ENCODE measurements around the gene GALNTL6.

GALNTL6 gene

DNA sequence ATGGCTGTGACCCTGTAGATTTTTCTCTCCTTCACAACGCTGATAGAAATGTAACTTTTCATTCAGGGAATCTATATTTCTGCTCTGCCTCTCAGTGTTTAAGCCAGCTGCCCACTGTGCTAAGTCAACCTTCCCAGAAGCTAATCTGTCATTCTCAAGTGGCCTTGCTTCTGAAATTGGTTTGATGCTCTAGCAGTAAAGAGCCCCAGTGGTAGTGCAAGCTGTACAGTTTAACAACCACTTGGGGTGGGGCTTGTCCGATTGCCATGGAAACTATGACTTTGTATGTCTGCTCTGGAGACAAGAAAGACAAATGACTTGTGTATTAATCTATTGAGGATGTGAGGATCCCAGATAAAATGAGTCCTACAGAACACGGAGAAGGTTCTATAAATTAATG lies 734.5 kb downstream of the GALNTL6 start:
- no peak overlapping the region for H3K27ac ChIP-seq
- TF ChIP-seq, protein P1, sequence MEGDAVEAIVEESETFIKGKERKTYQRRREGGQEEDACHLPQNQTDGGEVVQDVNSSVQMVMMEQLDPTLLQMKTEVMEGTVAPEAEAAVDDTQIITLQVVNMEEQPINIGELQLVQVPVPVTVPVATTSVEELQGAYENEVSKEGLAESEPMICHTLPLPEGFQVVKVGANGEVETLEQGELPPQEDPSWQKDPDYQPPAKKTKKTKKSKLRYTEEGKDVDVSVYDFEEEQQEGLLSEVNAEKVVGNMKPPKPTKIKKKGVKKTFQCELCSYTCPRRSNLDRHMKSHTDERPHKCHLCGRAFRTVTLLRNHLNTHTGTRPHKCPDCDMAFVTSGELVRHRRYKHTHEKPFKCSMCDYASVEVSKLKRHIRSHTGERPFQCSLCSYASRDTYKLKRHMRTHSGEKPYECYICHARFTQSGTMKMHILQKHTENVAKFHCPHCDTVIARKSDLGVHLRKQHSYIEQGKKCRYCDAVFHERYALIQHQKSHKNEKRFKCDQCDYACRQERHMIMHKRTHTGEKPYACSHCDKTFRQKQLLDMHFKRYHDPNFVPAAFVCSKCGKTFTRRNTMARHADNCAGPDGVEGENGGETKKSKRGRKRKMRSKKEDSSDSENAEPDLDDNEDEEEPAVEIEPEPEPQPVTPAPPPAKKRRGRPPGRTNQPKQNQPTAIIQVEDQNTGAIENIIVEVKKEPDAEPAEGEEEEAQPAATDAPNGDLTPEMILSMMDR (conservative IDR thresholded peaks at IDR 0.05), result no peak

DNA sequence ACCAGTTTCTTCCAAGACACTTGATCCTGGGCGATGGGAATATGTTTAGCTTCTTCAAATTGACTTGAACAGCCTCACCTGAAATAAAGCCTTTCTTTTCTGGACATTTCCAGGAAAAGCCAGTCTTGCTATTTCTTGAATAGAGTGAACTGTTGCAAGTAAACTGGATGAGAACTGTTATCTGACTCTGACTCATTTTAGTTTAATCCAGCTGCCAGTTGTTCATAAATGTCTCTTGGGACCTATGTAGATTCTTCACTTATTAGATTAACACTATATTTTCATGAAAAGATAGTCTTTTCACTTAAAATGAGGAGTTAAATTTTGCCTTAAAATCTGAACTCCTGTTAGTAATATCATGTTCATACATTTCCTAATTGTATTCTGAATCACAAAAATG lies 740.0 kb downstream of the GALNTL6 start:
- TF ChIP-seq, protein P1 (conservative IDR thresholded peaks at IDR 0.05), result no peak
- H3K27ac ChIP-seq, result no peak overlapping the region

DNA sequence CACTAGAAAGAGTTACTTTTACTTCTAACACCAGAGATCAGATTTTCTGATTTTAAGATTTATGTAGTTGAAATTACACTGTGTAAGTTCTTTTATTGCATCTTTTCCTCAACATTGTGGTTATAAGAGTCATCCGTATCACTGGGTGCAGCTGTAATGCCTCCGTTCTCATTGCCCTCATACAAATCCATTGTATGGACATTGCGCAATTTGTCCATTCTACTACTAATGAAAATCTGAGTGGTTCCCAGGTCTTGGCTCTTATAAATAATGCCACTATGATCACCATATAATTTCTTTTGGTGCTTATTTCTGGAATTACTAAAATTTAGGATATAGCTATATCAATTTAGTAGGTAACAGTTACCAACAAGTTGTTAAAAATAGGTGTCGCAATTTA lies 741.4 kb downstream of the GALNTL6 start:
- H3K27ac ChIP-seq, result no peak overlapping the region
- TF ChIP-seq, protein P1 (conservative IDR thresholded peaks at IDR 0.05), result no peak

DNA sequence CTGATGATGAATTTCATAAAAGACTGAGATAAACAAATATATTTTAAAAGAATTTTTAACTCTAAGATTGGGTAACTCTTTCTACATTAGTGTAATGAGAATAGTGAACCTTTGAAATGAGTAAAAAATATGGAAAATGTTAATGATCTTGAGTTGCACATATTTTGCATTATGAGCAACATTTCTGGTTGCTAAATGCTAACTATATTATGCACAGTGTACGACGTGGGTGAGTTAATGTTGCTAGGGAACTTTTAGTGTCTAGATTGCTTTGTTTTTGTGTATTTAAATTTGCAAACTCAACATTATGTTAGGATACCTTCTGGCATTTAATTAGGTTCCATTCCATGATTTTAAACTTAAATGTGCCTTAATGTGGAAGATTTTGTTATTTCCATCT lies 742.5 kb downstream of the GALNTL6 start:
- TF ChIP-seq, protein P1 (conservative IDR thresholded peaks at IDR 0.05), result no peak
- no peak overlapping the region for H3K27ac ChIP-seq

DNA sequence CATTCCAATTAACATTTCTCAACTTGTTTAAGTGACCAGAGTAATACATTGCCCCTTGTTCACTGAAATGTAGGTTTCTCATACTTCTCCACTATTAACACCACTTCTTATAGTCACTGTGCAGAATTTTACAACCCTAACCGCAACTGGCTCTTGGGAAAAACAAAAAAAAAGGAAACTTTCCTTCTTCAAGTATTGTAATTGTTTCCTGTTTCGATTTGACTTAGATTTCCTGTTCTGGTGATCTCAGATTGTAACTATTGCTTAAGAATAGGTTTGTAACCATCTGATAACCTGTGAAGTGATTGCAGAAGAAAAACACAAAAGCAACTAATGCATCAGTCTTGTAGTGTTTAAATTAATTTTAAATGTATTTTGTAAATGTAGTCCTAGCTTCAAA lies 760.7 kb downstream of the GALNTL6 start:
- TF ChIP-seq, protein P1 (conservative IDR thresholded peaks at IDR 0.05), result no peak

DNA sequence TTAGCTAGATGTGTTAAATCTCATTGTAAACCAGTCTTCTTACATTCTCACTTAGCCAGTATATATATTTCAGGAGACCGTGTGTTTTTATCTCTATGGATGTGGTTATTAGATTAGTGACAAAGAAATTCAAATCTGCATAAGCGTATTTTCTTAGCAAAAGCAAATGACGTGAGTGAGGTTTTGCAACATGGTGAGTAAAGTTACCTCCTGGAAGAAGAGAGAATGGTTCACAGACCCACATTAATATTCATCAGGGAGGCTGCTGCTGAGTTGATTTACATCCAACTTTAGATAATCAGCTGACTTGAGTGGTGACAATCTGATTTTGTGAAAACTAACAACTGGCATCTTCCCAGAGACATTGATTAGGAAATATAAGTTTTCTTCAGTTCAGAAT lies 765.5 kb downstream of the GALNTL6 start:
- TF ChIP-seq, protein P1 (conservative IDR thresholded peaks at IDR 0.05), result no peak
- H3K27ac ChIP-seq, result no peak overlapping the region

More for the DNA sequence above, 760.7 kb downstream of the GALNTL6 start:
- no peak overlapping the region for H3K27ac ChIP-seq

DNA sequence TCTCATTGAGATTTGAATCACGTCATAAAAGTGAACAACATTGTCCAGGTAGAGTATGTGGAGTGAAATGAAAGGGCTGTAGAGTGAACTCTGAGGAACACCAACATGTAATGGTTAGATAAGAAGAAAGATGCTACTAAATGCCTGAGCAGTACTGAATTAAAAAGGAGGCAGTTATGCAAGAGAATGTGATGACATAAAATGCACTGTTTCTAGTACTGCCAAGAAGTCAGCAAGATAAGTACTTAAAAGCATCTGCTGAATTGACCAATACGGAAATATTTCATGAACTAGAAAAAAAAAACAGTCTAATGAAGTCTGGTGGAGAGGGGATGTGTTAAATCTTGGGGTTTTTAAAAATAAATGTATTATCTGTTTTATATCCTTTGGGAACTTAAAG lies 771.6 kb downstream of the GALNTL6 start:
- TF ChIP-seq, protein P1 (conservative IDR thresholded peaks at IDR 0.05), result no peak
- no peak overlapping the region for H3K27ac ChIP-seq

DNA sequence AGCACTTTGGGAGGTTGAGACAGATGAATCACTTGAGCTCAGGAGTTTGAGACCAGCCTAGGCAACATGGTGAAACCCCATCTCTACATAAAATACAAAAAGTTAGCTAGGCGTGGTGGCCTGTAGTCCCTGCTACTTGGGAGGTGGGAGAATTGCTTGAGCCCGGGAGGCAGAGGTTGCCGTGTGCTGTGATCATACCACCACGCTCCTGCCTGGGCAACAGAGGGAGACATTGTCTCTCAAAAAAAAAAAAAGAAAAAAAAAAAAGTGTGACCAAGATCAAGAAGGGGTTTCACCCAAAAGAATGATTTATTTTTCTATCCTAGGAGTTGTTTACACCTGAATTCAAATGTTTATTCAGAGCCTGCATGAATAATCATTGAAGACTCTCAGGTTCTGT lies 783.0 kb downstream of the GALNTL6 start:
- no peak overlapping the region for H3K27ac ChIP-seq
- TF ChIP-seq, protein P1 (conservative IDR thresholded peaks at IDR 0.05), result no peak

Measured in VCaP (cell line).